Naive thymus-derived CD8-positive, alpha-beta T cell (primary cell): ENCODE measurements around the gene PAQR8. TPM values are rescaled to one million over a fixed set of nuclear protein-coding genes. Genes with fewer than 3 reads are reported as not detected.

Experiments
- ATAC-seq, 2 donors: fragments of 150-1000 bp; cut with Tn5 transposase in 1 of 2; sonication (Bioruptor Pico), chemical (Tn5 transposase) in 1 of 2; 1 replicate in 1 of 2; 2 replicates in 1 of 2; pipeline ENCODE4 v1.10.0; 2021; ENCODE audit warnings: mild to moderate bottlenecking in 2 of 2, moderate library complexity in 2 of 2
- POLR2A ChIA-PET: fragments of 350-600 bp; sonication (Branson Sonifier 250); formaldehyde crosslinking; loops from one replicate; lab custom pipeline; 2021; ENCODE audit warnings: antibody characterized with exemption; lab: Charles Lee
- DNase-seq, 10 donors: peaks; one replicate each; pipeline versions ENCODE4 v3.0.0 to v3.0.0-alpha.2; 2020 to 2022
- H3K27ac Mint-ChIP-seq, 10 donors: one replicate each; pipeline ENCODE4 v1.8.0; 2020 to 2022; ENCODE audit warnings: mild to moderate bottlenecking in 10 of 10, mixed read lengths in 10 of 10, moderate library complexity in 4 of 10, inconsistent platforms in 1 of 10
- H3K27me3 Mint-ChIP-seq, 5 donors: one replicate each; pipeline ENCODE4 v1.8.0; 2021 to 2022; ENCODE audit warnings: mixed read lengths in 5 of 5
- H3K36me3 Mint-ChIP-seq, 3 donors: one replicate each; pipeline ENCODE4 v1.8.0; 2020 to 2022; ENCODE audit warnings: mixed read lengths in 3 of 3, mild to moderate bottlenecking in 2 of 3, inconsistent platforms in 1 of 3
- H3K4me1 Mint-ChIP-seq, 4 donors: one replicate each; pipeline ENCODE4 v1.8.0; 2021 to 2022; ENCODE audit warnings: mixed read lengths in 4 of 4
- H3K4me3 Mint-ChIP-seq, 10 donors: one replicate each; pipeline ENCODE4 v1.8.0; 2020 to 2022; ENCODE audit warnings: mild to moderate bottlenecking in 10 of 10, mixed read lengths in 10 of 10, moderate library complexity in 6 of 10, inconsistent platforms in 1 of 10
- H3K9me3 Mint-ChIP-seq, 9 donors: one replicate each; pipeline ENCODE4 v1.8.0; 2020 to 2022; ENCODE audit warnings: mixed read lengths in 9 of 9, mild to moderate bottlenecking in 3 of 9, inconsistent platforms in 1 of 9, moderate library complexity in 1 of 9
- polyA plus RNA-seq, 3 donors: library from polyadenylated mRNA; unstranded; fragments of 300-500 nt; fragmentation: Illumina TruSeq; gene quantifications; one replicate each; pipeline ENCODE4 v1.2.3, GENCODE V29; 2021
- total RNA-seq, 8 experiments: library from RNA in 2 of 8; stranded (reverse) in 2 of 8; gene quantifications; one replicate each; pipeline ENCODE4 v1.2.3 and lab custom pipeline; 2021 to 2026

The PAQR8 gene
- total RNA-seq (10 to 100 TPM; 28.9 to 31.7 TPM), polyA plus RNA-seq (10 to 100 TPM; 14.3 to 35.0 (median 30.6) TPM), total RNA-seq (lab: John Stamatoyannopoulos, UW) (9.3 to 100 (median 24.0) reads per million in 6 experiments)

DNA sequence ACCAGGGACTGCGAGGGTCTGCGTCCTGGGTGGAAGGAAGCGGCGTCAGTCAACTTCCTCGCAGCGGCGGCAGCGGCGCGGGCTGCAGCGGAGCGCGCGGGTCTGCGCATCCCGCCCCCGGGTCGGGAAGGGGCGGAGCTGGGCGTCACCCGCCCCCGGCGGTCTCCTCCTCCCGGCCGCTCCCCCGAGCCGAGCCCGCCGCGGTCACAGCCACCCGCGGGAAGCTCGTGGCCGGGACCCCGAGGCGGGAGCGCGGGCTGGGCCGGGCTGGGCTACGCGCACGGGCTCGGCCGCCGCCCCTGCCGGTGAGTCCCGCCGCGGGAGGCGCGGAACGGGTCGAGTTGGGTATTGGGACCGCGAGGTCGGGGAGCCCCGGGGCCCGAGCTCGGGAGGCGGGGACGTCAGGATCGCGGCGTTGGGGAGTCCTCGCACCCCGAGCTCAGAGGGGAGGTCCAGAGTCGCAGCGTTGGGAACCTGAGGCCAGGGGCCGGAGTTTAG is at the start of gene PAQR8:
Gene PAQR8 (plus strand): TSS at position 207 of the 498 bp plus-strand sequence. CDS start 41,063 bp downstream, outside the sequence.
- POLR2A ChIA-PET: interaction anchor here (0.6 to 7.4 kb wide), 31 partner anchors 9 to 214 kb away, joined by 3 to 105 read pairs (median 6); partner anchors contain the start of genes EFHC1, MCM3 and TRAM2
- Mint-ChIP-seq H3K36me3 (peaks cover 0 to 22% (median 3%) of the 10 kb centered on the region in 3 donors), H3K4me1 (peaks cover 26 to 54% (median 50%) of the 10 kb centered on the region in 4 donors)

DNA sequence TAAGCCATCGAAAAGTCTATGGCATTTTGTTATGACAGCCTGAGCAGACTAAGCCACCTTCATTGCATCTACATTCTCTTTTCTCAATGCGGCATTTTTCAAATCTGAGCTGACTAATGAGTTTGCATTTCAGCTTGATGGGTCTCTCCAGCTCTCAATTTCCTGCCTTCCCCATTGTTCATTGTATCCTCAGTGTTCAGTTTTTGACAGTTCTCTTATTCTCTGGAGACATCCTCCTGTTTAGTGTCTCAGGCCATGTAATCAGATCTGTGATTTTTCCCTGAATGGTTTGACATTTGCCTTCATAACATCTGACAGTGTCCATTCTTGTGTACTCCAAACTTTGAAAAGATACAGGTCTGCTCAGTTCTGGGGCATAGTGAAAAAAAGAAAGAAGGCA is 49.5 kb upstream of the PAQR8 start:
- H3K4me3 Mint-ChIP-seq: no peak overlapping the region
- H3K27ac Mint-ChIP-seq: peak overlapping the region in 5 of 10 donors; percentile 11 to 84 (median 26)
- ATAC-seq (no peak), DNase-seq (no peak)
- no peaks in the 10 kb centered on the region for H3K27me3 Mint-ChIP-seq
- peaks cover 37 to 61% (median 53%) of the 10 kb centered on the region in 4 donors for H3K4me1 Mint-ChIP-seq
- H3K9me3 Mint-ChIP-seq: no peaks in the 10 kb centered on the region
- POLR2A ChIA-PET: interaction anchor here (0.7 to 3.6 kb wide), 4 partner anchors 9 to 50 kb away, joined by 3 to 16 read pairs (median 3); partner anchors contain the start of gene PAQR8
- no peaks in the 10 kb centered on the region for H3K36me3 Mint-ChIP-seq

More for the DNA sequence above, at the start of gene PAQR8:
- peak within 1 kb of the TSS; percentile 97 to 99 (median 98) for H3K4me3 Mint-ChIP-seq
- no peaks in the 10 kb centered on the region for H3K27me3 Mint-ChIP-seq
- ATAC-seq (peak; percentile 84), DNase-seq (peak; percentile 75 to 90 (median 83))
- H3K27ac Mint-ChIP-seq: peak within 1 kb of the TSS; percentile 94 to 99 (median 98)
- H3K9me3 Mint-ChIP-seq: no peaks in the 10 kb centered on the region

DNA sequence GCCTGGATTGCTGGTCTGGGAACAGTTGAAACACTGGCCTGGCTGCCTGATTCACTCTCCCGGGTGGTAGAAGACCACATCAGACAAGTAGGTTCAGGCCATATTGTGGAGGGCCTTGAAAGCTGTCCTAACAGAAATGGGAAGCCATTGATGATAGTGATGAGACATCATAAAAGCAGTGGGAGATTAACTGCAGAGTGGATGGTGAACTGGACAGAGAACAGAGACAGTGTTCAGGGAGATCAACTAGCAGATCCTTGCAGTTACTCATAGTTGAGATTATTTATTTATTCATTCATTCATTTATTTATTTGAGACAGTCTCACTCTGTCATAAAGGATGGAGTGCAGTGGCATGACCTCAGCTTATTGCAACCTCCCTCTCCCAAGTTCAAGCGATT is 47.2 kb upstream of the PAQR8 start:
- Mint-ChIP-seq H3K9me3 (no peaks in the 10 kb centered on the region), H3K4me1 (peaks cover 29 to 54% (median 42%) of the 10 kb centered on the region in 4 donors), H3K36me3 (no peaks in the 10 kb centered on the region), H3K4me3 (no peak overlapping the region), H3K27me3 (no peaks in the 10 kb centered on the region), H3K27ac (peak overlapping the region in 2 of 10 donors; percentile 1 to 60)
- ATAC-seq: no peak
- no peak for DNase-seq
- POLR2A ChIA-PET: no interaction called here

DNA sequence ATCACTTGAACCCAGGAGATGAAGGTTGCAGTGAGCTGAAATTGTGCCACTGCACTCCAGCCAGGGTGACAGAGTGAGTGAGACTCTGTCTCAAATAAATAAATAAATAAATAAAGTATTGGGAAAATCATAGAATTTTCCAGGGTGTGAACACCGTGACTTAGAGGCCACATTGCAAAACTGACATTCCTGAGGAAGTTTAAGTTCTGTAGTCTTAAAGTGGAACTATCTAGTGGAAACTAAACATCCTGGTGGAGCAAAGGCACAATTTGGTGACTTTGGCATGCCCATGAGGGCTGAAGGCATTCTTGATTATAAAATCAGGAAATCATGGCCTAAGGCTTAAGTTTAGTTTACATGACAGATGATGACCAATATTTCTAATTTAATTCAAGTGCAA is 44.7 kb upstream of the PAQR8 start:
- POLR2A ChIA-PET: no interaction called here
- H3K27ac Mint-ChIP-seq: no peak overlapping the region
- H3K9me3 Mint-ChIP-seq: no peaks in the 10 kb centered on the region
- DNase-seq (no peak), ATAC-seq (no peak)
- peaks cover 18 to 36% (median 24%) of the 10 kb centered on the region in 4 donors for H3K4me1 Mint-ChIP-seq
- no peaks in the 10 kb centered on the region for H3K36me3 Mint-ChIP-seq
- H3K4me3 Mint-ChIP-seq: no peak overlapping the region
- H3K27me3 Mint-ChIP-seq: no peaks in the 10 kb centered on the region

DNA sequence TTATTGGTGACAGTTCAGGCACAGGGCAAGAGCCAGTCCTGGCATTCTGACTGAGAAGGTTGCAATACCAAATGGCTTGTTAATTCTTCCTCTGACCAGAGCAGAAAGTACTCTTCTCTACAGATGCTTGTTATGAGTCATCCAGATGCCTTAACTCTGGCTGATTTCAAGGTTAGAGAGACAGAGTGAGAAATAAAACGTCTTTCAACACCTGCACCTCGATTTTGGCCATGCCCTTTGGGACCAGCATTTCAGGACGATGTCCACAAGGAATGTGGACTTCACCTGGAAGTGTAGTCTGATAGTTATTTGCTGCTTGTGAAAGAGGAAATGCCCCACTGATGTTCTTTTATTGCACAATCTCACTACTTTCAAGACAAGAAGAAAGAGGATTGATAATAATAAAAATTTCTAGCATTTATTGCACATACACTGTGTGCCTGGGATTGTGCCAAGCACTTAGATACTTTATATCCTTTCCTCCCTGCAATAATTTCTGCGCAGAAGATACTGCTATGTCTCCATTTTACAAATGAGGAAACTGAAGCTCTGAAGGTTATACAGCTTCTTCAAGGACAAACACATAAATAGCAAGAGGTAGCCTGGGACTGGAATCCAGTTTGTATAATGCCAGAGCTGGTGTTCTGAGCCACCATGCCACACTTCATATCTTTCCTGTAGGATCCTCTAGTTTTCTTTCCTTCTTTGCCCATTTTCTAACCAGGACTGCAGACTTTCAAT is 43.9 kb upstream of the PAQR8 start:
- Mint-ChIP-seq H3K9me3 (no peaks in the 10 kb centered on the region), H3K27ac (peak overlapping the region in 5 of 10 donors; percentile 17 to 63 (median 49)), H3K27me3 (no peaks in the 10 kb centered on the region), H3K36me3 (no peaks in the 10 kb centered on the region), H3K4me1 (peaks cover 12 to 36% (median 22%) of the 10 kb centered on the region in 4 donors), H3K4me3 (no peak overlapping the region)
- POLR2A ChIA-PET: interaction anchor here (0.7 to 1.0 kb wide), 2 partner anchors 11 to 16 kb away, joined by 3 to 4 read pairs; no protein-coding TSS in a partner anchor
- DNase-seq (no peak), ATAC-seq (no peak)

DNA sequence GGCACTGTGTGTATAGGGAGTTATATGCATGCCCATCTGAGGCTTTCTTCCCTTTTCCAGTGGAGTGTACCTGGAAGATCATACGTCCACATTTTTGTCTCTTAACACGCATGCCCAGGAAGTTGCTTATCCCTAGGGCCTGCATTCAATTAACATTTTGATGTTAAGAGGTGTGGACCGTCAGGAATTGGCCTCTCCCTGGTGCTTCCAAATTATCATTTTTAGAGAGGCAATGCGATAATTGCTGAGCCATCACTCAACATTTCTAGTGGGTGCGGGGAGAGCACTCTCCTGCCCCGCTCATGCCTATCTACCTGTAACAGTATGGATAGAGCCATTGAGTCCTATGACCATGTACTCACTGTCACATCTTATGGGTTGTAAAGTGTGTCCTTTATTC is 37.8 kb upstream of the PAQR8 start:
- H3K9me3 Mint-ChIP-seq: no peaks in the 10 kb centered on the region
- no peak overlapping the region for H3K4me3 Mint-ChIP-seq
- no peak for ATAC-seq
- peaks cover 5 to 25% (median 15%) of the 10 kb centered on the region in 4 donors for H3K4me1 Mint-ChIP-seq
- H3K36me3 Mint-ChIP-seq: no peaks in the 10 kb centered on the region
- no peak overlapping the region for H3K27ac Mint-ChIP-seq
- POLR2A ChIA-PET: no interaction called here
- no peak for DNase-seq
- no peaks in the 10 kb centered on the region for H3K27me3 Mint-ChIP-seq

- H3K27me3 Mint-ChIP-seq: no peaks in the 10 kb centered on the region
- H3K9me3 Mint-ChIP-seq: no peaks in the 10 kb centered on the region
- H3K4me1 Mint-ChIP-seq: peaks cover 5 to 21% (median 17%) of the 10 kb centered on the region in 4 donors
- no peak overlapping the region for H3K4me3 Mint-ChIP-seq
- DNase-seq: no peak
- no peak for ATAC-seq
- H3K36me3 Mint-ChIP-seq: no peaks in the 10 kb centered on the region
- H3K27ac Mint-ChIP-seq: peak overlapping the region in 2 of 10 donors; percentile 27 to 36
- POLR2A ChIA-PET: no interaction called here
Measured at GRCh38 chr6:52325695-52326471, 36.1 kb upstream of the PAQR8 start.

GRCh38 chr6:52326540-52327364 is 35.2 kb upstream of the PAQR8 start:
- H3K36me3 Mint-ChIP-seq: no peaks in the 10 kb centered on the region
- ATAC-seq: no peak
- H3K27ac Mint-ChIP-seq: peak overlapping the region in 2 of 10 donors; percentile 36 to 50
- peaks cover 7 to 25% (median 20%) of the 10 kb centered on the region in 4 donors for H3K4me1 Mint-ChIP-seq
- H3K27me3 Mint-ChIP-seq: no peaks in the 10 kb centered on the region
- no peaks in the 10 kb centered on the region for H3K9me3 Mint-ChIP-seq
- DNase-seq: no peak
- POLR2A ChIA-PET: no interaction called here
- no peak overlapping the region for H3K4me3 Mint-ChIP-seq

DNA sequence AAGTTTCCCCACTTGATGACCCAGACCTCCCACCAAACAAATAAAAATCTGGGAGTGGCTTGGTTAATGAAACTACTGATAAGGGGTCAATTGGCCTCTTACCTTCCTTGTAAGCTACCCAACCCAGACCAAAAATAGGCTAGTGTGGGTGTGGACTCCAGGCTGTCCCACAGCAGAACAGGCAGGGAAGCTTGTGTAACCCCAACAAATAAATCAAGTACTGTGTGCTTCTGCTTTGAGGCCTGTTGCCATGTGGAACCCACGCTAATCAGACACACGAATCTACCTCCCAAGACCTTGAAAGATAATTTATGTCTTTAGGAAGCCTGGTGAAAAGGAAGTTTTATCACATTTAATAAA is 33.7 kb upstream of the PAQR8 start:
- Mint-ChIP-seq H3K4me1 (peaks cover 14 to 34% (median 27%) of the 10 kb centered on the region in 4 donors), H3K27ac (peak overlapping the region in 1 of 10 donors; percentile 46), H3K9me3 (no peaks in the 10 kb centered on the region), H3K36me3 (no peaks in the 10 kb centered on the region), H3K27me3 (no peaks in the 10 kb centered on the region), H3K4me3 (no peak overlapping the region)
- POLR2A ChIA-PET: interaction anchor here (0.6 to 1.2 kb wide), 3 partner anchors 18 to 34 kb away, joined by 4 to 5 read pairs (median 4); partner anchors contain the start of gene PAQR8
- DNase-seq (no peak), ATAC-seq (no peak)

DNA sequence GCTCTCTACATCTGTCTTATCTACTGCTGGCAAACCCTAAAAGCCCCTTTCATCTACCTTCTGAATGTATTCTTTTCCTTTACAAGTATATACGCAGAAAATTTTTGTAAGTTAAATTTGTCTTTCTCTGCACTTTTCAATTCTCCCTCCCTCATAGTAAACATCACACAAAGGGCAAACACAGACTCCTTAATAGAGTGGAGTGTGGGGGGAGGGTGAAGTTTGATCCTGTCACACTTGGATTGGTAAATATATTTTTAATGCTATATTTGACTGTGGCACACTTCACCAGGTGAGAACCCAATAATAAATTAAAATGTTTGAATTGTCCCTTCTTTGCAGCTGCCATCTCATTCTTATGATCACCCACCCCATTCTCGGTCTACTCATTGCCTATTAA is 33.2 kb upstream of the PAQR8 start:
- H3K27ac Mint-ChIP-seq: peak overlapping the region in 2 of 10 donors; percentile 27 to 52
- no peaks in the 10 kb centered on the region for H3K9me3 Mint-ChIP-seq
- DNase-seq: no peak
- H3K27me3 Mint-ChIP-seq: no peaks in the 10 kb centered on the region
- H3K4me1 Mint-ChIP-seq: peaks cover 15 to 38% (median 31%) of the 10 kb centered on the region in 4 donors
- POLR2A ChIA-PET: interaction anchor here (0.5 to 1.2 kb wide), 4 partner anchors 10 to 33 kb away, joined by 3 to 5 read pairs (median 4); partner anchors contain the start of gene PAQR8
- no peak overlapping the region for H3K4me3 Mint-ChIP-seq
- H3K36me3 Mint-ChIP-seq: no peaks in the 10 kb centered on the region
- no peak for ATAC-seq

DNA sequence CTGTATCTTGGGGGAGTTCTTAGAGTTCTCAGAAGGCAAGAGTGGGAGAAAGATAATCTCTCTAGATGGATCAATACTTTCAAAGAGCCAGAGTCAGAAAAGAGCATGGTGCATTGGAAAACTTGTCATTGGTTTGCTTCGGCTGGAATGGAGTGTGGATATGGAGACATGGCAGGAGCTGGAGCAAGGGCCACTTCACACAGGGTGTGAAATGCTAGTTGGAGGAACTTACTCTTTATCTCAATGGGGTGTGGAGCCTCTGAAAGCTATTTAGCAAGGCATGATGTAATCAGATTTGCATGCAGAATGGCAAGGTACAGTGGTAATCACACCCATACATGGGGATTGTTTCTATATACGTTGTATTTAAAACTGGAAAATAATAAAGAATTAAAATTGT is 31.5 kb upstream of the PAQR8 start:
- POLR2A ChIA-PET: interaction anchor here (0.8 to 1.4 kb wide), 4 partner anchors 10 to 31 kb away, joined by 3 to 6 read pairs (median 4); partner anchors contain the start of gene PAQR8
- DNase-seq (no peak), ATAC-seq (no peak)
- H3K36me3 Mint-ChIP-seq: no peaks in the 10 kb centered on the region
- no peaks in the 10 kb centered on the region for H3K27me3 Mint-ChIP-seq
- no peaks in the 10 kb centered on the region for H3K9me3 Mint-ChIP-seq
- peaks cover 27 to 55% (median 47%) of the 10 kb centered on the region in 4 donors for H3K4me1 Mint-ChIP-seq
- peak overlapping the region in 1 of 10 donors; percentile 3 for H3K27ac Mint-ChIP-seq
- no peak overlapping the region for H3K4me3 Mint-ChIP-seq
